HepG2 (cell line): ENCODE results near the gene TRIM31. TPM values are rescaled to one million over a fixed set of nuclear protein-coding genes. Genes with fewer than 3 reads are reported as not detected.

Experiments used
- ATAC-seq: fragments of 200-7000 bp; cut with Tn5 transposase; 3 replicates; pipeline ENCODE4 v1.9.1; 2020; ENCODE audit warnings: mild to moderate bottlenecking, moderate library complexity
- BruUV-seq: library from RNA; stranded (reverse); fragments of 400-500 nt; replicated peaks from 2 replicates; lab custom pipeline; 2021; lab: Mats Ljungman, UMichigan
- CTCF ChIA-PET: fragments of 300-600 bp; formaldehyde crosslinking; extraction: SDS; loops from one replicate; lab custom pipeline; 2021; ENCODE audit warnings: low total read pairs, inconsistent platforms, low intra/inter-chr PET ratio; lab: Yijun Ruan, JAX
- POLR2A ChIA-PET: fragments of 350-600 bp; sonication (Branson Sonifier 250); formaldehyde crosslinking; loops from one replicate; lab custom pipeline; 2020; ENCODE audit warnings: antibody characterized with exemption, inconsistent platforms; lab: Yijun Ruan, JAX
- DNase-seq: peaks from one replicate; pipeline ENCODE4 v3.0.0-alpha.2; 2015; ENCODE audit warnings: low spot score
- FAIRE-seq: peaks from 3 replicates; lab custom pipeline; 2011; peaks lifted over from hg19 to GRCh38; lab: Jason Lieb, UNC
- H2AFZ ChIP-seq: one replicate; pipeline ENCODE4 v1.6.1; 2011; ENCODE audit warnings: low read length, inconsistent platforms
- H3K27ac ChIP-seq: fragments of 300-600 bp; 3 replicates; pipeline ENCODE4 v1.8.0; 2011; ENCODE audit warnings: mixed run types, mild to moderate bottlenecking, mixed read lengths, low read length, inconsistent platforms; ENCODE audit not compliant: insufficient read depth; ENCODE audit errors: extremely low read length
- H3K27me3 ChIP-seq, 2 experiments: fragments of 200-600 bp in 1 of 2; 2 replicates in 1 of 2; 3 replicates in 1 of 2; pipeline versions ENCODE4 v1.6.0 to v1.8.0; 2011; ENCODE audit warnings: low read length in 2 of 2, mild to moderate bottlenecking in 2 of 2, moderate library complexity in 2 of 2, inconsistent platforms in 1 of 2; ENCODE audit not compliant: insufficient read depth in 2 of 2, control insufficient read depth in 1 of 2
- H3K36me3 ChIP-seq, 2 experiments: fragments of 200-600 bp in 1 of 2; replicated peaks in 1 of 2; 2 replicates in 1 of 2; 3 replicates in 1 of 2; pipeline versions ENCODE4 v1.5.1 to v1.8.0; 2011; ENCODE audit warnings: low read length in 2 of 2, inconsistent platforms in 1 of 2; ENCODE audit not compliant: insufficient read depth in 2 of 2, control insufficient read depth in 1 of 2
- H3K4me1 ChIP-seq: 2 replicates; pipeline ENCODE4 v1.5.1; 2012; ENCODE audit warnings: low read length, inconsistent platforms; ENCODE audit not compliant: insufficient read depth
- H3K4me2 ChIP-seq: 2 replicates; pipeline ENCODE4 v1.6.0; 2011; ENCODE audit warnings: low read depth, low read length, inconsistent platforms
- H3K4me3 ChIP-seq, 3 experiments: fragments of 200-600 bp in 1 of 3; sonication (generic), shearing (Covaris generic) in 1 of 3; replicated peaks in 1 of 3; 2 replicates each; pipeline ENCODE4 v1.5.1; 2011 to 2016; ENCODE audit warnings: low read length in 3 of 3, inconsistent platforms in 2 of 3, low read depth in 2 of 3, mild to moderate bottlenecking in 2 of 3, control low read depth in 1 of 3, mixed read lengths in 1 of 3; ENCODE audit not compliant: insufficient read depth in 1 of 3
- H3K79me2 ChIP-seq: one replicate; pipeline ENCODE4 v1.6.1; 2011; ENCODE audit warnings: low read length, inconsistent platforms; ENCODE audit not compliant: insufficient read depth
- H3K9ac ChIP-seq: 2 replicates; pipeline ENCODE4 v1.6.0; 2011; ENCODE audit warnings: mild to moderate bottlenecking, low read depth, low read length, inconsistent platforms; ENCODE audit not compliant: insufficient read depth
- H3K9me3 ChIP-seq: 2 replicates; pipeline ENCODE4 v1.5.1; 2012; ENCODE audit warnings: mild to moderate bottlenecking, low read length
- H4K20me1 ChIP-seq: 2 replicates; pipeline ENCODE4 v1.6.0; 2011; ENCODE audit warnings: inconsistent platforms, mild to moderate bottlenecking, low read length, moderate library complexity; ENCODE audit not compliant: insufficient read depth
- FOSL1 ChIP-seq: sonication (generic); formaldehyde crosslinking; IDR thresholded peaks from 2 replicates; pipeline ENCODE4 v1.9.0; 2021; ENCODE audit warnings: missing genetic modification reagents, borderline replicate concordance
- GABPA ChIP-seq, 2 experiments: IDR thresholded peaks; 2 replicates each; pipeline ENCODE4 v1.6.1; 2011 to 2016; ENCODE audit warnings: low read depth in 2 of 2, low read length in 1 of 2, missing biosample characterization in 1 of 2, missing genetic modification characterization in 1 of 2
- GPN1 ChIP-seq: sonication (generic); formaldehyde crosslinking; IDR thresholded peaks from 2 replicates; pipeline ENCODE4 v1.5.1; 2020; ENCODE audit warnings: missing genetic modification reagents, borderline replicate concordance
- KLF15 ChIP-seq: sonication (generic); formaldehyde crosslinking; IDR thresholded peaks from 2 replicates; pipeline ENCODE4 v1.8.1; 2023; ENCODE audit warnings: borderline replicate concordance, mild to moderate bottlenecking, inconsistent platforms, missing genetic modification reagents, mixed read lengths
- MAFF ChIP-seq: IDR thresholded peaks from 2 replicates; pipeline ENCODE4 v1.6.1; 2011; ENCODE audit warnings: low read depth, low read length, improper control_type of control experiment
- NBN ChIP-seq: fragments of 450-650 bp; conservative IDR thresholded peaks from 2 replicates; pipeline ENCODE4 v1.6.1; 2017
- REXO4 ChIP-seq: sonication (generic); formaldehyde crosslinking; IDR thresholded peaks from 2 replicates; pipeline ENCODE4 v1.8.0; 2022; ENCODE audit warnings: missing genetic modification reagents, mild to moderate bottlenecking, borderline replicate concordance
- SP2 ChIP-seq: sonication (generic); formaldehyde crosslinking; IDR thresholded peaks from 2 replicates; pipeline ENCODE4 v1.5.1; 2020; ENCODE audit warnings: mild to moderate bottlenecking, missing genetic modification reagents
- ZNF878 ChIP-seq: sonication (generic); formaldehyde crosslinking; IDR thresholded peaks from 2 replicates; pipeline ENCODE4 v1.8.1; 2023; ENCODE audit warnings: mild to moderate bottlenecking, missing genetic modification reagents, moderate library complexity
- WGBS: methylation state at CpG from one replicate; pipeline ENCODE4 v1.1.6; 2017; ENCODE audit warnings: low lambda C conversion rate; 5-methylcytosine and 5-hydroxymethylcytosine counted together
- in situ Hi-C: cut with HindIII; loops from 2 replicates; pipeline ENCODE4 v1.10.0; 2017; ENCODE audit warnings: low pct_unique_long_range_greater_than_20kb; ENCODE audit not compliant: extremely low pct_ligation_motif_present
- intact Hi-C: fragments of 100-400 bp; cut with micrococcal nuclease; formaldehyde crosslinking; loops from one replicate; pipeline ENCODE4 v1.10.0; 2022; ENCODE audit not compliant: unreplicated experiment
- polyA plus RNA-seq, 8 experiments: library from polyadenylated mRNA; depleted of rRNA in 3 of 8; stranded (reverse) in 7 of 8; unstranded in 1 of 8; fragments of >200 nt; fragmentation: Illumina TruSeq in 4 of 8; extraction: Trizol in 4 of 8; gene quantifications; 2 replicates each; pipeline versions ENCODE4 v1.2.1 to v1.2.3, GENCODE V29; 2011 to 2016; ENCODE audit warnings: low read depth in 4 of 8, missing spikeins in 1 of 8, mixed read lengths in 1 of 8; ENCODE audit not compliant: insufficient read depth in 1 of 8
- total RNA-seq, 5 experiments: library from RNA; depleted of rRNA; stranded (reverse); fragments of >200 nt; fragmentation: Illumina TruSeq; extraction: Trizol; gene quantifications; 2 replicates each; pipeline ENCODE4 v1.2.3, GENCODE V29; 2016; ENCODE audit warnings: low read depth in 1 of 5
- TF ChIP-seq, protein P1 (sequence below): sonication (generic); formaldehyde crosslinking; IDR thresholded peaks from 2 replicates; pipeline ENCODE4 v1.5.1; 2020; ENCODE audit warnings: mild to moderate bottlenecking, missing genetic modification reagents, moderate library complexity
- TF ChIP-seq, protein P2 (sequence below): sonication (generic); formaldehyde crosslinking; IDR thresholded peaks from 2 replicates; pipeline ENCODE4 v1.8.0; 2022; ENCODE audit warnings: mild to moderate bottlenecking, missing genetic modification reagents, moderate library complexity
- TF ChIP-seq, protein P3 (sequence below): sonication (generic); formaldehyde crosslinking; IDR thresholded peaks from 2 replicates; pipeline ENCODE4 v1.4.0; 2020; ENCODE audit warnings: low read depth, mild to moderate bottlenecking, missing genetic modification reagents
- TF ChIP-seq, protein P4 (sequence below): sonication (generic); formaldehyde crosslinking; IDR thresholded peaks from 2 replicates; pipeline ENCODE4 v1.8.1; 2023; ENCODE audit warnings: mild to moderate bottlenecking, moderate library complexity, missing genetic modification reagents

The TRIM31 gene
- total and polyA plus RNA-seq, 2 of the 13 experiments (the other 11 are each of a cell fraction or from before 2014, with no cell fraction given): 0.13 to 0.51 TPM

DNA sequence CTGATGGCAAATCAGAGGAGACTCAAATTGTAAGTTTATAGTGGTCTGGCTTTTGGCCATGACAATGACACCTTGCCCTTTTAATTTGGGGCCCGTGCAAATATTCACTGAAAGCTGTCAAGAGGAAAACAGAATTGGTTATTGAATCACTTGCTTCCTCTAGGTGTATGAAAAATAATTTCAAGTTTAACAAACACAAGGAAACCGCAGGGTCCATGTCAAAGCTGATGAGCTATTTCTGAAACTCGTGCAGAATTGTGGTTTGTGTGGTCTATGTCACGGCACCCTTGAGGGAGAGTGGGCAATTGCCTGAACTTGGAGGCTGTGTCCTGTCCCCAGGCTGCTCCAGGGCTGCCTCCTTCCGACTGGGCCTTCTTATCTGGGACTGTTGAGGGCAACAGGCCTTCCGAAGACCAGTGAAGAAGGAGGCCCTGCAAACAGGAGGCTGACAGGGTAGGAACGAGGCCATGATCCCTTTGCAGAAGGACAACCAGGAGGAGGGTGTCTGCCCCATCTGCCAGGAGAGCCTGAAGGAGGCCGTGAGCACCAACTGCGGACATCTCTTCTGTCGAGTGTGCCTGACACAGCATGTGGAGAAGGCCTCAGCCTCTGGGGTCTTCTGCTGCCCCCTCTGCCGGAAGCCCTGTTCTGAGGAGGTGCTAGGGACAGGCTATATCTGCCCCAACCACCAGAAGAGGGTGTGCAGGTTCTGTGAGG is 23.8 kb upstream of the TRIM31 start (continued):
- TF ChIP-seq, protein P1, sequence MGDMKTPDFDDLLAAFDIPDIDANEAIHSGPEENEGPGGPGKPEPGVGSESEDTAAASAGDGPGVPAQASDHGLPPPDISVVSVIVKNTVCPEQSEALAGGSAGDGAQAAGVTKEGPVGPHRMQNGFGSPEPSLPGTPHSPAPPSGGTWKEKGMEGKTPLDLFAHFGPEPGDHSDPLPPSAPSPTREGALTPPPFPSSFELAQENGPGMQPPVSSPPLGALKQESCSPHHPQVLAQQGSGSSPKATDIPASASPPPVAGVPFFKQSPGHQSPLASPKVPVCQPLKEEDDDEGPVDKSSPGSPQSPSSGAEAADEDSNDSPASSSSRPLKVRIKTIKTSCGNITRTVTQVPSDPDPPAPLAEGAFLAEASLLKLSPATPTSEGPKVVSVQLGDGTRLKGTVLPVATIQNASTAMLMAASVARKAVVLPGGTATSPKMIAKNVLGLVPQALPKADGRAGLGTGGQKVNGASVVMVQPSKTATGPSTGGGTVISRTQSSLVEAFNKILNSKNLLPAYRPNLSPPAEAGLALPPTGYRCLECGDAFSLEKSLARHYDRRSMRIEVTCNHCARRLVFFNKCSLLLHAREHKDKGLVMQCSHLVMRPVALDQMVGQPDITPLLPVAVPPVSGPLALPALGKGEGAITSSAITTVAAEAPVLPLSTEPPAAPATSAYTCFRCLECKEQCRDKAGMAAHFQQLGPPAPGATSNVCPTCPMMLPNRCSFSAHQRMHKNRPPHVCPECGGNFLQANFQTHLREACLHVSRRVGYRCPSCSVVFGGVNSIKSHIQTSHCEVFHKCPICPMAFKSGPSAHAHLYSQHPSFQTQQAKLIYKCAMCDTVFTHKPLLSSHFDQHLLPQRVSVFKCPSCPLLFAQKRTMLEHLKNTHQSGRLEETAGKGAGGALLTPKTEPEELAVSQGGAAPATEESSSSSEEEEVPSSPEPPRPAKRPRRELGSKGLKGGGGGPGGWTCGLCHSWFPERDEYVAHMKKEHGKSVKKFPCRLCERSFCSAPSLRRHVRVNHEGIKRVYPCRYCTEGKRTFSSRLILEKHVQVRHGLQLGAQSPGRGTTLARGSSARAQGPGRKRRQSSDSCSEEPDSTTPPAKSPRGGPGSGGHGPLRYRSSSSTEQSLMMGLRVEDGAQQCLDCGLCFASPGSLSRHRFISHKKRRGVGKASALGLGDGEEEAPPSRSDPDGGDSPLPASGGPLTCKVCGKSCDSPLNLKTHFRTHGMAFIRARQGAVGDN (CRISPR knock-in tag): peak; percentile 44

DNA sequence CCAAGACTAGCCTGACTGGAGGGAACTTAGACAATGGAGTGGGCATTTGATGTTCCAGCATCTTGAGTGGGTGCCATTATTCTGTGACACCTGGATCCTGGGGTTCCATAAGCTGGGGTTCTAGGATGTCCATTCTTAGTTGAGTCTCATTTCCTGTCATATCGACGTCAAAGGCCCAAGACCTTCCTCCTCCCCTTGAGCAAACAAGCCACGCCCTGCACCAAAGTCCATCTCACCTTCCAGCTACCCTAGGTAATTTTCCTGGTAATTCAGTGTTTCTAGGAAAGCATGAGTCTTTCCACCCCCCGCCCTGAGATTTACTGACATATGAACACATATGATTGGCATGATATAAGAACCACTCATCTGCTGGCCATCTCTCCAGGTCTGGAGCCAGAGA is 22.9 kb upstream of the TRIM31 start, which contains the start of gene TRIM40:
Gene TRIM40 (plus strand): TSS at position 384 of the 400 bp plus-strand sequence. CDS start 897 bp downstream, outside the sequence.
- ATAC-seq (no peak), DNase-seq (peak; percentile 55), FAIRE-seq (no peak)
- H4K20me1 ChIP-seq: no peaks in the 10 kb centered on the region
- intact Hi-C loops (loop anchor here (2.0 kb wide), 1 partner anchor 69 kb away; the partner anchor contains the start of gene PPP1R11), in situ Hi-C loops (no loop called here)
- POLR2A ChIA-PET: interaction anchor here (0.8 to 4.7 kb wide), 5 partner anchors 19 to 69 kb away, joined by 3 to 23 read pairs (median 3); partner anchors contain the start of genes PPP1R11 and TRIM15
- H3K9ac ChIP-seq: no peak within 1 kb of the TSS
- no peaks in the 10 kb centered on the region for H3K36me3 ChIP-seq
- no peaks in the 10 kb centered on the region for H3K9me3 ChIP-seq
- H3K27ac ChIP-seq: peak within 1 kb of the TSS; percentile 72
- peak within 1 kb of the TSS in 1 of 3 experiments; percentile 7; a peak in 2 of 6 replicates for H3K4me3 ChIP-seq
- peak within 1 kb of the TSS; percentile 38 for H3K4me2 ChIP-seq
- 22% methylated on average over 4 of the region's 4 CpGs for whole genome bisulfite sequencing
- peaks cover 82% of the 10 kb centered on the region for H3K4me1 ChIP-seq
- no TSS peak for BruUV-seq
- no peaks in the 10 kb centered on the region for H3K79me2 ChIP-seq
- H3K27me3 ChIP-seq: no peaks in the 10 kb centered on the region
- CTCF ChIA-PET: interaction anchor here (1.5 kb wide), 1 partner anchor 32 kb away, joined by 4 read pairs; no protein-coding TSS in a partner anchor
- no peak within 1 kb of the TSS for H2AFZ ChIP-seq
- no peak for TF ChIP-seq REXO4 (CRISPR knock-in tag)
- no peak for TF ChIP-seq GABPA (IDR thresholded peaks at IDR 0.05; ENCODE audit: low read depth, low read length)
- TF ChIP-seq GABPA (CRISPR knock-in tag; IDR thresholded peaks at IDR 0.05; ENCODE audit: low read depth): no peak
- no peak for TF ChIP-seq MAFF
- TF ChIP-seq GPN1 (CRISPR knock-in tag): no peak
- TF ChIP-seq KLF15 (CRISPR knock-in tag): no peak
- TF ChIP-seq FOSL1 (CRISPR knock-in tag): no peak
- TF ChIP-seq NBN: no peak
- TF ChIP-seq ZNF878 (CRISPR knock-in tag): no peak
- TF ChIP-seq, protein P2, sequence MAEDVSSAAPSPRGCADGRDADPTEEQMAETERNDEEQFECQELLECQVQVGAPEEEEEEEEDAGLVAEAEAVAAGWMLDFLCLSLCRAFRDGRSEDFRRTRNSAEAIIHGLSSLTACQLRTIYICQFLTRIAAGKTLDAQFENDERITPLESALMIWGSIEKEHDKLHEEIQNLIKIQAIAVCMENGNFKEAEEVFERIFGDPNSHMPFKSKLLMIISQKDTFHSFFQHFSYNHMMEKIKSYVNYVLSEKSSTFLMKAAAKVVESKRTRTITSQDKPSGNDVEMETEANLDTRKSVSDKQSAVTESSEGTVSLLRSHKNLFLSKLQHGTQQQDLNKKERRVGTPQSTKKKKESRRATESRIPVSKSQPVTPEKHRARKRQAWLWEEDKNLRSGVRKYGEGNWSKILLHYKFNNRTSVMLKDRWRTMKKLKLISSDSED (CRISPR knock-in tag): no peak
- TF ChIP-seq, protein P3, sequence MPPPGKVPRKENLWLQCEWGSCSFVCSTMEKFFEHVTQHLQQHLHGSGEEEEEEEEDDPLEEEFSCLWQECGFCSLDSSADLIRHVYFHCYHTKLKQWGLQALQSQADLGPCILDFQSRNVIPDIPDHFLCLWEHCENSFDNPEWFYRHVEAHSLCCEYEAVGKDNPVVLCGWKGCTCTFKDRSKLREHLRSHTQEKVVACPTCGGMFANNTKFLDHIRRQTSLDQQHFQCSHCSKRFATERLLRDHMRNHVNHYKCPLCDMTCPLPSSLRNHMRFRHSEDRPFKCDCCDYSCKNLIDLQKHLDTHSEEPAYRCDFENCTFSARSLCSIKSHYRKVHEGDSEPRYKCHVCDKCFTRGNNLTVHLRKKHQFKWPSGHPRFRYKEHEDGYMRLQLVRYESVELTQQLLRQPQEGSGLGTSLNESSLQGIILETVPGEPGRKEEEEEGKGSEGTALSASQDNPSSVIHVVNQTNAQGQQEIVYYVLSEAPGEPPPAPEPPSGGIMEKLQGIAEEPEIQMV: no peak
- TF ChIP-seq SP2: no peak
- TF ChIP-seq, protein P4, sequence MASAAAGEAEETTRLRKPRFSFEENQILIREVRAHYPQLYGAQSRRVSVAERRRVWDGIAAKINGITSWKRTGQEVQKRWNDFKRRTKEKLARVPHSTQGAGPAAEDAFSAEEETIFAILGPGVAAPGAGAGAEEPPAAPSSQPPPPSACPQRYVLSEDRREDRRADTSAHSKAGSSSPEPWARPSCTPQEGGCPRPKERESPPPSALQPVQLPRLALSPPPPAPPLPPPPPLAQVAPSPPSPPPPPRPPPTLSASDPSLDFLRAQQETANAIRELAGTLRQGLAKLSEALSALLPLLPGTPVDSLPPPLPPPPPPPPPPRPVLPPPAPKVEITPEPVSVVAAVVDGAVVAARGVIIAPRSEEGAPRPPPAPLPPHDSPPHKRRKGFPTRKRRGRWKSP (CRISPR knock-in tag): no peak
